Fibroblast of skin of right quadriceps (primary cell): Measurements from ENCODE around the gene MKNK1.
"Not testable (repeated sequence)": the region's sequence is repeated elsewhere in the genome, so short reads cannot be mapped to it uniquely, and the experiment has no call there.

Source experiments
- DNase-seq: peaks from one replicate; pipeline ENCODE4 v3.0.0-alpha.2; 2013

The MKNK1 gene

DNA sequence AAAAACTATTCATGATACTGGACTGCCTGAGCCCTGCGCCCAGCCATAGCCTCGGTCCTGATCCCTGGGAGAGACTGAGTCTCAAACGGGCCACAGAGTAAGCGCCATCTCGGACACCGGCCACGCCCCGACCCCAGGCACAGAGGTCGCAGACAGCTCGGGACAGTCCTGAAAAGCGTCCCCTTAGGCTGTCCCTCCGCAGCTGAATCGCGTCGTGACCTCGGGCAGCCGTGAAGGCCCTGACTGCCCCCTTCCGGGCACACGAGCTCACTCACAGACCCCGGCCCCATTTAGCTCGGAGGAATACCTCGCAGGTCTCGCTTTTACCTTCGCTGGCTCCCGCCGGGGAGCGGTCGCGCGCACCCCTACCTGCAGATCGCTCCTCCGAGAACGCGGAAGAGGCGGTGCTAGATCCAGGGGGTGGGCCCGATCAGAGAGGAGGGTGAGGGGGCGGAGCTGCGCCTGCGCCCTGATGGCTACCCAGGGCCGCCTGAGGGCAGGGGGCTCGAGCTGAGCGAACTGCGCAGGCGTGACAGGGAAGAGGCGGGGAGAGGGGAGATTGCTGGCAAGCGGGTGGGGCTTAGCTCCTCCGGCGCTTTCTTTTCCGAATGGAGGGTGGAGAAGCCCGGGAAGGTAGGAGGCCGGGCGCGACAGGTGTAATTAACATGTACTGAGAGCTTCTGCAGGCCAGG, at the start of gene MKNK1:
TSS of gene MKNK1 (minus strand) at position 411 of the 692 bp plus-strand sequence. CDS start 20,941 bp downstream, outside the sequence.
- peak; percentile 92 for DNase-seq

DNA sequence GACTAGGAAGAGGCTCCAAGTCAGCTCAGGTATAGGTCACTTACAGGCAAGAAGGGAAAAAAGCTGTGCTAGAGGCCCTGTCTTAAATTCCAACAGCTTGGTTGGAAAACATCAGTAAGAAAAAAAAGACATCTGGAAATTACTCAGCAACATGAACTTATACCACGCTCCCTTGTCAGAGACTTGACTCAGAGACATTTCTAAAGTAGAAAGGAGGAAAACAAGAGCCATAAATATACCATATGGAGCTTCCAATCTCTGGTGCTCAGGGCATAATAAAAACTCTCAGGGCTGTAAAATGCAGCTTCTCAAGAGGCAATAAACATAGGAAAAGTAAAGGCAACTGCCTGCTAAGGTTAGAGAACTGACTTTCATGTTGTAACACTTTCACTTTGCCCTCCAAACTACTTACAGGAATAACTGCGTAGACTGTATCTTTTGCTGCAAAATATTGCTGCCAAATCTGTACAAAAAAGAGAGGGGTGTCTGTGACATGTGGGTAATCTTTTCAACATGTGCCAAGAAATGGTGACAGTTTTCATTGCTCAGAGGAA, 49.4 kb upstream of the MKNK1 start:
- DNase-seq = peak; percentile 60

DNA sequence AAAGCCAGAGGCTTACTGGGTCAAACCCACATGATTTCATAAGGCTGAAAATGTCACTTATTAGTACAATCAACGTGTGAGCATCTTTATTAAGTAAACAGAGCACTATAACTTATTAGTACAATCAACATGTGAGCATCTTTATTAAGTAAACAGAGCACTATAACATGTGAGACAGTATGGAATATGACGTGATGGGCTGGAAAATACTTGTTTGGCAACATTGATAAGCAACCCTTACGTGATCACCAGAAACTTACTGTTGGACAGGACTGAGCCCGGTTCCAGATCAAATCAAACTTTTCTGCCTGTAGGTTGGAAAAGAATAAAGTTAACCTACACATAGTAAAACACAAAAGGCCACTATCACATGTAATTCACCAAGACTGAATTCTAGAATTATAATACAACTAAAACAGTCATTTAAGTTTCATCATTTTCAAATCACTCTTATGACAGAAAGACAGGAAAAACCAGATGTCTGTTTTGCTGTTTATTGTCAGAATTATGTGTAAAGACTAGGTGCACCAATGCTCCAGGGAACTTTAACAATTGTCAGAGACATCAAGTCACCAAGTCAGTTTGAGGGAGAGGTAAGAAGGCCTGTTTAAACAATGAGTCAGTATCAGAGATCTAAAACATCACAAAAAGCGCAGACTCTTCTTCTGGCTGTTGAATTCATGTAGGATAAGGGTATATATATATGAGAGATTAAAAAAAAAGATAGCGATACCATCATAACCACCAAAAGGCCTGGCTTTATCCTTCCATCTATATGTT, 48.4 kb upstream of the MKNK1 start:
- no peak for DNase-seq

DNA sequence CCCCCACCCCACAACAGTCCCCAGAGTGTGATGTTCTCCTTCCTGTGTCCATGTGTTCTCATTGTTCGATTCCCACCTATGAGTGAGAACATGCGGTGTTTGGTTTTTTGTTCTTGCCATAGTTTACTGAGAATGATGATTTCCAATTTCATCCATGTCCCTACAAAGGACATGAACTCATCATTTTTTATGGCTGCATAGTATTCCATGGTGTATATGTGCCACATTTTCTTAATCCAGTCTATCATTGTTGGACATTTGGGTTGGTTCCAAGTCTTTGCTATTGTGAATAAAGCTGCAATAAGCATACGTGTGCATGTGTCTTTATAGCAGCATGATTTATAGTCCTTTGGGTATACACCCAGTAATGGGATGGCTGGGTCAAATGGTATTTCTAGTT, 47.1 kb upstream of the MKNK1 start:
- not testable (repeated sequence) for DNase-seq

DNA sequence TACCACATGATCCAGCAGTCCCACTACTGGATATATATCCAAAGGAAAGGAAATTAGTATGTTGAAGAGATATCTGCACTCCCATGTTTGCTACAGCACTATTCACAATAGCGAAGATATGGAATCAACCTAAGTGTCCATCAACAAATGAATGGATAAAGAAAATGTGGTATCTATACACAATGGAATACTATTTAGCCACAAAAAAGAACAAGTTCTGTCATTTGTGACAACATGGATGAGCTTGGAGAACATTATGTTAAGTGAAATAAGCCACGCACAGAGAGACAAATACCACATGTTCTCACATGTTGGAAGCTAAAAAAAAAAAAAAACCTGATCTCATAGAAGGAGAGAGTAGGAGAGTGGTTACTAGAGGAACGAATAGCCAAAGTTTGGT, 46.4 kb upstream of the MKNK1 start:
- DNase-seq = no peak

DNA sequence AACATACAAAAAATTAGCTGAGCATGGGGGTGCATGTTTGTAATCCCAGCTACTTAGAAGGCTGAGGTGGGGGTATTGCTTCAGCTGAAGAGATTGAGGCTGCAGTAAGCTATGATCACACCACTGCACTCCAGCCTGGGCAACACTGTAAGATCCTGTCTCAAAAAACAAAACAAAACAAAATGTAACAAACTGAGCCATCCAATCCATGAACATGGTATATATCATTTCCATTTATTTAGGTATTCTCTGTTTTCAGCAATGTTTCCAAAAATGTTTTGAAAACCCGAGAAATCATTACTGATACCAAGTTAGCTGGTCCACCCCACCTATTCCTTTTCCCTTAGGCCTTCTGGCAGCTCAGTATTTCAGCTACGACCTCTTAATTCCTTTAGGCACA, 45.7 kb upstream of the MKNK1 start:
- DNase-seq = no peak

DNA sequence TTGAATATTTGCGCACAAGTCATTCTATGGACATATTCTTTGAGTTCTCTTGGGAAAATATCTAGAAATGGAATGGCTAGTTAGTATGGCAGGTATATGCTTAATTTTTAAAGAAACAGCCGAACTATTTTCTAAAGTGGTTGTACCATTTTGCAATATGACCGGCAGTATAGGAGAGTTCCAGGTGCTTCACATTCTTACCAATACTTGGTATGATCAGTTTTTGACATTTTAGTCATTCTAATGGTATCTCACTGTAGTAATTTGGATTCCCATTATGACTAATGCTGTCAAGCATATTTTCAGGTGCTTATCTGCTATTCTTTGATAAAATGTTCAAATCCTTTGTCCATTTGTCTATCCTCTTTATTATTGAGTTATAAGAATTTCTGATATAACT, 43.5 kb upstream of the MKNK1 start:
- DNase-seq = no peak

DNA sequence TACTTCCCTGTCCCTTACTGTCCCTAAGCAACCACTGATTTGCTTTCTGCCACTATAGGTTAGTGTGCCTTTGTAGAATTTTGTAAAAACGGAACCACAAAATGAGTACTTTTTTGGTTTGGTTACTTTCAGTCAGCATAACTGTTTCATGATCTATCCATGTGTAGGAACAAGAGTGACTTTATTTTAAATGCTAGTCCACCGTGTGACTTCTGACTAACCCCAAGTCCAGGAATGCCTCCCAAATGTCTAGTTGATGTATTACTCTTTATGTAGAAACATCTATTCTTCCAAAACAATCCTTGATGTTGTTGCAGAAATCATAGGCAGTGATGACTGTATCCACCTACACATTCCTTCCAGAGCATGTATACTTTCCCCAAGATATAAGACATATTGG, 42.8 kb upstream of the MKNK1 start:
- peak; percentile 28 for DNase-seq

DNA sequence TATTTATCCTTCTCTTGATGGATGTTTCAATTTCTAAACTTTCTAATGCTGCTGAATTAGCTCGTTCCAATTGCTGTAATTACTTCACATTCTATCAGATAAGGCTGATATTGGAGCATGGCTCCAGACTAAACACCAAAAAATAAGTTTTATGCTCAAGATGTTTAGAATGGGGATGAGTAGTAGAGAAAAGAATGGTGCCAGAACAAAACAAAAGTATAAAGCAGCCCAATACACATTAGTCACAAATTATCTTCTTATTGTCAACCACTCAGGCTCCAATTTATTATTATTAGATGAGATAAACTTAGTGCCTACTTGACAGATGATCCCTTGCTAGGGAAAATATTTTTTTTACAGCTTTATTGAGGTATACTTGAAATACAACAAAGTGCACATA, 42.3 kb upstream of the MKNK1 start:
- no peak for DNase-seq

DNA sequence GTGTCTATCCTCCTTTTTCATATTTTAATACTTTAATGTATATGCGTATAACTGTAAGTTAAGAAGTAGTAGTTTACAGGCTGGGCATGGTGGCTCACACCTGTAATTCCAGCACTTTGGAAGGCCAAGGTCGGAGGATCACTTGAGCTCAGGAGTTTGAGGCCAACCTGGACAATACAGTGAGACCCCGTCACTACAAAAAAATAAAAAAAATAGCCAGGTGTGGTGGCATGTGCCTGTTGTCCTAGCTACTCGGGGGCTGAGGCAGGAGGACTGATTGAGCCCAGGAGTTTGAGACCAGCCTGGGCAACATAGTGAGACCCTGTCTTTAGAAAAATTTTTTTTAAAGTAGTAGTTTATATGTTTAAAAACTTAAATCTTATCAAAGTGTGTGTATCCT, 41.7 kb upstream of the MKNK1 start:
- no peak for DNase-seq

DNA sequence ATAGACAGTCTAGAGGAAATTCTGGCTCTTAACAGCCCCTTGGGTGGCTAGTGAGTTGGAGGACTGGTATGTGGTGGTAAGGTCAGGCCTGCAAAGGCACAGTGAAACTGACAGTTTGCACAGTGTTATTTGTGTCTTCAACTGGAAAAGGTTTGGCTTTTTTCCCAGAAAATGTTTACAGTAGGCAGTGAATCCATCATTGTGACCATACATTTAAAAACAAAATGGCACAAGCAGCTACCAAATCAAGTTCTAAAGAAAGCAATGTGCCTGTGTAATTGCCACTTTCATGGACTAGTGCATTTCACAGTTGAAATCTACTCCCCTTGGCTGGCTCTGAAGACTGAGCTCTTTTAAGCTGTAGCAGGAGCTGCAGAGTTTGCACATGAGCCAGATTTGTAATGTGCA, 39.3 kb upstream of the MKNK1 start:
- peak; percentile 92 for DNase-seq

DNA sequence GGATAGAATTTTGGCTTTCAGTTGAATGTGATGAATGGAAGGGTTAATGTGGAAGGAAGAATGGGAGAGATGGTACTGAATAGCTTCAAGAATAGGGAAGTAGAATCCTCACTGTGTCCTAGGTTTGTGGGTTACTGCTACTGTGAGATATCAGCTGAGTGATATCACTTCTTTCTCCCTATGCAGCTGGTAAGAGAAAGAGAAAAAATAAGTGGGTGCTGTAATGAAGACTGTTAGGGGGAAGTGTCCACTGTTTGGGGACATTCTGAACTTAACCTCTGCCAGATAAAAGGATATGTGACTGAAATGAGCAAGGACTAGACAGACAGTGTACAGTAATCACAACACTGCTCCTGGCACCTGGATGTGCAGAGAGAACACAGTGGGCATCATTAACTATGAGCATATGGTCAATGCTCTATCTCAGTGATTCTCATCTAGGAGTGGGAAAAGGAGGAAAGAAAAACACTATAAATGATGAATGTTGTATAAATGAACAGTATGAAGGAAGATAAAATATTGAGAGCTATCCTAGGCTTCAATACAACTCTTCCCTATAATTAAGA, 38.1 kb upstream of the MKNK1 start:
- no peak for DNase-seq

DNA sequence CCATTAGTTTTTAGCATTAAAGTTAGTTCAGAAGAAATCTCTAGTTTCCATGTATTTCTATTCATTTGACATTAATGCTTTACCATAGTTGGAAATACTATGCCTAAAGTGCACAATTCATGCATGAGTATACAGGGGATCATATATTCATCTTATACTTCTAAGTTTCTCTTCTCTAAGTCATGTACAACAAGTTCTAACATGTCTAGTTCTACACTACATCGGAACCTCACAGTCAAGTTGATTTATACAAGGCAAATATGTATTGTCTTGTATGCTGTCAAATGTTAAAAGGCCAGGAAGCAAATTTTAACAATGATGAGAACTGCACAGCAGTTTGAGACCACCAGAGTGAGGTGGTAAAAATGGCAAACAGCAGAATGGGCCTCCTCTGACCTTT, 35.5 kb upstream of the MKNK1 start:
- DNase-seq = no peak

DNA sequence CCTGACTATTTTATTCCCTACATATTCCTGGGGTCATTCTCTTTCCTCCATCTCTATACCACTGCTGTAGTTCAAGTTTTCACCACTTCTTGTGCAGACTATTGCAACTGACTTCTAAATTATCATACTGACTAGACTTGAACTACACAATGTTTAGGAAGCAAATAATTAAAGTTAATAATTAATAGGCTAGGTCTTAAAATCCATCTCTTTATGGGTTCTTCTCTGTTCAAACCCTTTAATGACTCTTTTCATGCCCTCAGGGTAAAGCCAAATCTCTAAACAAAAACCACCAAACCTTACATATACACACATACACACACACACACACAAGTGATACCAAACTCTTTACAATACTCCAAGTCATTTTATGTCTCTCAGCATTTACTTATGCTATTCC, 34.9 kb upstream of the MKNK1 start:
- no peak for DNase-seq

DNA sequence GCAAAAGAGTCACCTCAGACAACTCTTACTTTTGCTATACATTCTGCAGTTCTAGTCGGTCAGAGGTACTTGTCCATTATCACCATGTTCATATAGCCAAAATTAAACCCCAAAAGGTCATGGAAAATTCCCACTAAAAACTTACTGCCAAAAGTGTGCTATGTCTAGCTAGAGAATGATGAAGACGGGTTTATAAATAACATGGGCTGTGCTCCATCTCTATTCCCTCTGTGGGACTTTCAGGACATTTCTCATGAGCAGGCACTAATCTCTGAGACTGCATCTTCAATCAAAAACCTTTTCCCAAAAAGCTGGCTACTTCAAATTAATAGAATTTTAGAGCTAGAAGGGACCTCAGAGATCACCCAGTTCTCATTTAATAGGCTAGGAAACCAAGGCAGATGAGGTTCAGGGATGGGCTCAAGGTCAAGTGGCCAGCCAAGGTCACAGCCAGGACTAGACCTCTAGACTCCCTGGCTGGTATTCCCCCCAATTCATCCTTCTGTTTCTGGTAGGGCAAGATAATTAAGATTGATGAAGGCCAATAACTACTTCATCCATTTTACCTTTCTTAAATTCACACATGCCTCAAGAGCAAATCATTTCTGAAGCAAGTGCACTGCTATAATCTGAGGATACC, 33.5 kb upstream of the MKNK1 start:
- DNase-seq = no peak

DNA sequence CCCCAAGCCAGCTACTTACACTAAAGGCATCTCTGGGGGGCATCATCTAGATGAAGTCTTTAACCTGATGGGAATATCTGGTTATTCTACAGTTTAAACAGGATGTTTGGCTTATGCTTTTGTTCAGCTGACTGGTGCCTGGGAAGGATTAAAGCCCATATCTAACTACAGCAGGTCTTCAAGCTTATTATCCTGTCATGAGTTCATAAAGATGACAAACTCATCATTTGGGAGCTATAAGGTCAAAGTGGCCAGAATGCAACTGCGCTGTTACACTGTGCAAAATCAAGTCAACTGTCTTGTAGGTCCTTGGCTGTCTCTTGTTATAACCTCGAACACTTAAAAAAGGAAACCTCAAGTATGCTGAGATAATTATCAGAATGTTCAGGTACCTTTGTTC, 31.1 kb upstream of the MKNK1 start:
- no peak for DNase-seq

DNA sequence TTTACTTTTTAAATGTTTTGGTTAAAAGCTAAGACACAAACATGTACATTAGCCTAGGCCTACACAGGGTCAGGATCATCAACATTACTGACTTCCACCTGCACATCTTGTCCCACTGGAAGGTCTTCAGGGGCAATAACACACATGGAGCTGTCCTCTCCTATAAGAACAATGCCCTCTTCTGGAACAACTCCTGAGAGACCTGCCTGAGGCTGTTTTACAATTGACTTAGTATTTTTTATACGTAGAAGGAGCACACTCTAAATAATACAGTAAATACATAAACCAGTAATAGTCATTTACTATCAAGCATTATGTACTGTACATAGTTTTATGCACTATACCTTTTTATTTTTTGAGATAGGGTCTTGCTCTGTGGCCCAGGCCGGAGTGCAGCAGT, 26.7 kb upstream of the MKNK1 start:
- DNase-seq = no peak

DNA sequence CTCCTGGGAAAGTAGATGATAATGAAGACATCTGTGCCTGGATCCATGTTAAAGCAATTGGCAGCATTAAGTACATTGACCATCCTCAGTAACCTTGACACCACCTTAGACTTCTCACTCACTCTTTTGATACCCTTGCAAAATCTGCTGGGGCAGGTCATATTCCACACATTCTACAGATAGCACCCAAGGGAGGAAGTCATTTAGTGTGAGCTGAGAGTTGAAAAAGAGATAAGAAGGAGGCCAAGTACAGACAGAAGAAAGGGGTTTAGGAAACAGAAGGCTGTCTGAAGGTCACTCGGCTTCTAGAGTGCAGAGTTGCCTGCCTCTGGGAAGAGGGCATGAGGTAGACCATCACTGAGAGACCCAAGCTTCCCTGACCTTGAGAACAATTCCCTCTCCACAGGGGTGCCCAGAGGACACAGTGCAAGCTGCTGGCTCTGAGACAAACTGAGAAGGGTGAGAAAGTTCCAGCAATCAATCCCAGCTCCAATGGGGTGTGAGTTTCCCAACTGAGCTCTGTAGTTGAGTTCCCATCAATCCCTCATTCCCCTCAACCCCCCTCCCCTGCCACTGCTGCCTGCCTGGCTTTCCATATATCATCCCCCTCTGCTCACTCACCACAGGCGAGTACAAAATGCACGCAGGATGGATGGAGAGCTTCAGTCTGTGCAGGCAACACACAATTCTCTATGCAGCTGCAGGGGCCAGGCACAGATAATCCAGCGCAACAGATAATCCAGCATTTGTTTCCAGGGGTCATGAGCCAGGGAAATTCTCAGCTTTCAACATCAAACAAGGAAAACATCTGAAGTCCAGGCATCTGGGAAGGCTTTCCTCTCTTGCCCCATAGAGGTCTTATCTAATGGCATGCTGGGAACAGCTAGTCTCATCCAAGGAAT, 19.9 kb upstream of the MKNK1 start:
- no peak for DNase-seq

DNA sequence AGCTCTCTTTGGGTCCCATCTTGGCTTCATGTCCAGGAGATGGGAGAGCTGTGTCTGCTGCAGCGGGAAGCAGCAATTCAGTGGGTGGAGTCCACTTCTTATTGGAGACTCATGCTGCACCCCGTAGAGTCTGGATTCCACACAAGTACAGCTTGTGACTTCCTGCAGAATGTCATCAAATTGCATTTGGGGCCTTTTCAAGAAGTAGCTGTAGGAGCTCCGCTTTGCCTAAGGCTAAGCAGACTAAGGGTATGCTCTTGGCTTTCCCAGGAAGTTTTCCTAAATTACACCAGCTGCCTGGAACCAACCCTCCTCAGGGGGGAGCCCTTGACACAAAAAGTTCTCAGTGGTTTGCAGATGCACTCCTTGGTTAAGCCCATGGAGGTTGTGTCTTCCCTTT, 18.3 kb upstream of the MKNK1 start:
- peak; percentile 25 for DNase-seq

DNA sequence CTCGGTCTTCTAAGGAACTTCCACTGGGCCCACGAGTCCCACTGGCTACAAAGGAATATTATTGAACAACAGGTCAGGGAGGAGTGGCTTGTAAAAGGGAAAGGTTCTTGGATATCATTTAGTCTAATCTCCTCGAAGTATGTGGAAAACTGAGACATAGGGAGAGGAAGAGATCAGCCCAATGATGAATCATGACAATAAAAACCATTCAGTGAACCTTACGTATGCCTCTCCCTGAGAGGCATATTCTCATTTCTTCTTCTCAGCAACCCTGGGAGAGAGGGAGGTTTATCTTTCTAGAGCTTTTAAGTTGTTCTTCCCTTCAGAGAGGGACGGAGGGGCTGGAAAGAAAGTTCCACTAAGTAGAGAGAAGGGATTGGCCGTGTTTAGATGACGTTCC, 17.9 kb upstream of the MKNK1 start:
- no peak for DNase-seq

DNA sequence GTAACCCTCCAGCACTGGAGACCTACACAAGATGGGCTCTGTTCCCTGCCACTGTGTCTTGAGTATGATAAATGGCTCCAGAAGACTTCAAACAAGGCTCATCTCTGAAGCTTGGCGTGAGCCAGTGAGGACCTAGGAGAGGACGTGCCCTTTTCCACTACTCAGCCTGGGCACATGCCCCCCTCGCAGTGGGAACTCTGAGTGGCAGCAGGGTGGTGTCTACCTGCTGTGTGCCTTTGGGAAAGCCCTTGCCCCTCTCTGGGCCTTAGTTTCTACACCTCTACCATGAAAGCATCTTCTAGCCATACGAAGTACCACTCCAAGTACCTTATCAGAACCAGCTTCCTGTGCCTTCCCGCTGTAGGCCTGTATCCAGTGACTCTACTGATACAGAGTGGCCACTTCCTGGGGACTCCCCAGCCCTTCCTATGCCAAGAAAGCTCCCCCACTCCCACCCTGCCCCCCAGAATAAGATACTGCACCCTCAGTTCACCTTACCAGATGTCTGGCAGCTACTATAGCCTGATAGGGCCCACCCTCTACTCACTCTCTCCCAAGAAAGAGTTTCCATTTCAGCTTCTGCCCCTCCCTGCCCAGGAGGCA, 15.7 kb upstream of the MKNK1 start:
- no peak for DNase-seq
